NCI-H128 (cell line): ENCODE measurements around the gene LHPP.

ENCODE experiments used
- DNase-seq: peaks from one replicate; lab custom pipeline; 2025; ENCODE audit not compliant: unreplicated experiment; lab: John Stamatoyannopoulos, UW

Gene LHPP

DNA sequence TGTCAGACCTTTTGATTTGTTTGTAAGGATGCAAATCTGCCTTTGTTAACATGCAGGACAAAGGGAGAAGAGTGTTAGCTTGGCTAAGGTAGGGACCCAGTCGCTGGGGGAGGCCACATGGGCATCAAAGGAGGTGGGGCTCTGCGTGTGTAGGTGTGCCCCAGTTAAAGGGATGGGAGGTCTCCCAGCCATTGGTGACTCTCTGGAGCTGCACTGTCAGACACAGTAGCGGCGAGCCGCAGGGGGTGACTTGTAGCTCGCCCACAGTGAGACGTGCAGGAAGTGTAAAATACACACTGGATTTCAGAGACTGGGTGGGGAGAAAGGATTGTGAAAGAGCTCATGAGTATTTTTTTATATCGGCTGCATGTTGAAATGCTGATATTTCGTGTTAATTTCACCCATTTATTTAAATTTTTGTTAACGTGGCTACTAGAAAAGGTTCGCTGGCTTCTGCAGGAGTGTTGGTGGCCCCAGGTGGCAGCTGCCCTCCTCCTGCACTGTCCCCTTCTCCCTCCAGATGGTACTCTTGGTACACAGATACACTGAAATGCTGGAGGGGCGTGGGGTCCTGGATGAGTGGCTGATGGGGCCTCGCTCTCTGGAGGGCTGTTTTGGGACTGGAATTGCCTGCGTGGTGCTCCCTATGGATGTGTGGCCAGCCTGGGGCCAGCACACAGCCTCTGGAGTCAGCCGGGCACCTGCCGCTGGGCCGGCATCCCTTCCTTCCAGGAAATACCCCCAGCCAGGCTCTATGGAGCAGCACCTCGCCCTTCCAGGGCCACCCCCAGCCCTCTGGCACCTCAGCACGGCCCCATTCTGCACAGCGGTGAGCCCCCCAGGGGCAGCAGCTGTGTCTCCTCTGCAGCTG lies 59.2 kb downstream of the LHPP start:
- DNase-seq = no peak

DNA sequence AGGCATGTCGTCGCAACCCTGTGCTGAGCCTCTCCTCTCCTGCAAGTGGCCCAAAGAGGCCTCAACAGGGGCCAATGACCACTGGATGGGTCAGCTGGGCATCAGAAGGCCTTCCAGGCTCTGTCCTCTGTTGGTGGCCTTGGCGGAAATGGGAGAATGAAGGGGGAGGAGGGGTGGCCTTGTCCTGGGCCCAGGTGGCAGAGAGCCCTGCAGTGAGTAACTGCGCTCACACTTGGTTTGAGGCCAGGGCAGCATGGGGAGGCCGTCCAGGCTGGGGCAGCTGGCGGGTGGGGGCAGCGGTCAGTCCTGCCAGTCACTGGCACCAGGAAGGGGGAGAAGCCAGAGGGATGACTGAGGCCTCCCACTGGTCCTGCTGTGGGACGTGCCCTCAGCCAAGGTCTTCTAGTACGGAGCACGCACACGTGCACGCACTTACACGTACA lies 59.8 kb downstream of the LHPP start:
- no peak for DNase-seq

DNA sequence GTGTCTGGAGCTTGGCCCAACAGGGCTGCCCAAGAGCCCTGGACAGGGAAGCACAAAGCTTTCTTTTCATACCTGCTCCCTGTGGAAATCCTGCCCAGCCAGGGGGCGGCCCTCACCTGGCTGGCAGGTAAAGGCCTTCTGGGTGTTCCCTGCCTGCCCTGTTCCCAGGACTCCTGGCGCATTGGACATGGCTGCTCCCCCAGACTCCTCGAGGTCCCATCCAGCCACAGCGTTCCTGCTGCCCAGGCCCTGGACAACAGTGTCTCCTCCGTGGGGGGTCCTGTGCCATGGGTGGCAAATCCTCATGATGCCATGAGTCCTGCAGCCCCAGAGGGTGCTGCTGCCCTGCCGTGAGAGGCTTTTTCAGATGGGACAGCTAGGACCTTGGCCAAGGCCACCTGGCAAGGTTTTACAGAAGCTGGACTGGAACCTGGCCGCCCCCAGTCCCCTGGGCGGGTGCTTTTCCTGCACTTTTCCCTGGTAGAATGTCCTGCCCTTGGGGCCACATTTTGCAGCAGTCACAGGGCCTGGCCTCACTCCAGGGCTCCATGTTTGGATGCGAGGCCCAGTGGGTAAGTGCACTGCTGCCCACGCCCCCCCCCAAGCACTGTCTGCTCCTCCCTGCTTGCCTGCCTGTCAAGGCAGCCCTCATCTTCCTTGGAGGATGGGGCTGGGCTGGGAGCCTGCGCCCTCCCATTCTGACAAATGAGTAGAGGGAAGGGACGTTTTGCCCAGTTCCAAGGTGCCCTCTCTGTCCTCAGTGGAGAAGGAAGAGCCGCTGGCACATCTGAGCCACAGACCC lies 60.7 kb downstream of the LHPP start:
- DNase-seq = no peak

DNA sequence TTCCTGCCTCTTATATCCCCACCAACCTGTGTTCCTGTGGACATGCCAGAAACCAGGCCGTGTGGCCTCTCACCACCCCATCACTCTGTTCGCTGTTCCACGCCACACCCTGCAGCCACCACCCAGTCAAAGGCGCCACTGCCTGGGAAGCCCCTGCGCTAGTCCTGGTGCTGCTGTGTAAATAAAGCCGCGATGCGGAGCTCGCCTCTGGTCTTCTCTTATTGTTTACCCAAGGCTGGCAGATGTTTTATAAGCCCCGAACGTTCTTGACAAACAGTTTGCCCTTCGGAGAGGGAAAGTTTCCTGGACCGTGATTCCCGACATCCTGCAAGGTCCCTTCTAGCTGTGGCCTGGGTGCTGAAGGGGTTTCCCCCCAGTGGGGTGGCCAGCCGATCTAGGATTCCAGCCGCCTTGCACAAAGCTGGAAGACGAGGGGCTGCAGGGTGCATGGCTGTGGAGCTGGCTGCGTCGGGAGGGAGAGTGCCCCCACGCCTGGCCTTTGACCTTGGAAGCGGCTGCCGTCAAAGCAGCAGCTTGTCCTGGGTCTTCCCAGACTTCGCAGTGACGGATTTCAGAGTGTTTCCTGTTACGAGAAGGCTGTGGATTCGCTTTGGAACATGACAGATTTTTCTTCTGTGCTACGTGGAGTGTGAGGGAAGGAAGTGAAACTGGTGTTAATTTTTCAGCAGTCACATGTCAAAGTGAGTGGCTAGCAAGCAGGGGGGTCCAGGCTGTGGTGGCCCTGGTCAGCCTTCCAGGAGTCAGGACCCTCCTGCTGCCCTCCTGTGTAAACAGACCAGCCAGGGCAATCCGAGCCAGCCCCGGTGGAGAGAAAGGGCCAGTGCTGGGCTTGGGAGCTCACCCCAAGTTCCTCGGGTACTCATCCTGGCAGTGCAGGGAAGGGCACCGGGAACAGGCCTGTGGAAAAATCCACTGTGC lies 61.6 kb downstream of the LHPP start:
- no peak for DNase-seq

DNA sequence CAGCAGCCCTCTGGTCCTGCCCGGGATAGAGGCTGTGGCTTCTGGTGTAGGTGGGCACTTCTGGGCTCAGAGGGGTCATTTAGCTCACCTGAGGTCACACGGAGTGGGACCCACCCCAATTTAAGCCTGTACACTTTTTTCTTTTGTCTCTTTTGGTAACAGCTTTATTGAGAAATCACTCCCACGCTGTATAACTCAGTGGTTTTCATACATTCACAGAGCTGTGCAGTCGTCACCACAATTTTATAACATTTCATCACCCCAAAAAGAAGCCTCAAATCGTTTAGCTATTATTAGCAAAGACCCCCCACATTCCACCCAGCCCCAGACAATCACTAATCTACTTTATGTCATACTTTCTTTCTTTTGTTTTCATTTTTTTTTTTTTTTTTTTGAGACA lies 62.3 kb downstream of the LHPP start:
- no peak for DNase-seq

DNA sequence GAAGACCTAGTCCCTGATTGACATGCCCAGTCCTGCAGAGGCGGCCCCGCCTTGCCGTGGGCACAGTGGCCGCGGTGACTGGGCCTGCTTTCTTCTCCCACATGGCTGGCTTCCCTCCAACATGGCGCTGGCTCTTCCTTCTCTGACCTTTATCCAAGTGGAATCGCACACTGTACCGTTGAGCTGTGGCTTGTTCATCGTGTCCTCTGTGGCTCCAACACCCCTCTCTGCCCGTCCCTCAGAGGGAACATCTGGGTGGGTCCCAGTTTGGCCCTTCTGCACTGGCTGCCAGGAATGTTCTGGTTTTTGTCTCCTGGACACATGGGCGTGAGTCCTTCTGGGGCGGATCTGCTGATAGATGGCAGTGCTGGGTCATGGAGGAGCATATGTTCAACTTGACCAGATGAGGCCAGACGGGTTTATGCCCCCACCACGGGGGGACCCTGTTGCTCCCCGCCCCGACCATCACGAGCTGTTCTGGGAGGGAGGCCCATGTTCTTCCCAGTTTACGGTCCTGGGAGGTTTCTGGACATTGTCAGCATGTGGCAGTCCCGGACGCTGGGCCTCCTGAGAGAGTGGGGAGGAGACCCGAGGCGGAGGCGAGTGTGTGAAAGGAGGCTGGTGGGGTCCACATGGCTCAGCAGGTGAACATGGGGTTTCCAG lies 63.5 kb downstream of the LHPP start:
- DNase-seq = no peak

DNA sequence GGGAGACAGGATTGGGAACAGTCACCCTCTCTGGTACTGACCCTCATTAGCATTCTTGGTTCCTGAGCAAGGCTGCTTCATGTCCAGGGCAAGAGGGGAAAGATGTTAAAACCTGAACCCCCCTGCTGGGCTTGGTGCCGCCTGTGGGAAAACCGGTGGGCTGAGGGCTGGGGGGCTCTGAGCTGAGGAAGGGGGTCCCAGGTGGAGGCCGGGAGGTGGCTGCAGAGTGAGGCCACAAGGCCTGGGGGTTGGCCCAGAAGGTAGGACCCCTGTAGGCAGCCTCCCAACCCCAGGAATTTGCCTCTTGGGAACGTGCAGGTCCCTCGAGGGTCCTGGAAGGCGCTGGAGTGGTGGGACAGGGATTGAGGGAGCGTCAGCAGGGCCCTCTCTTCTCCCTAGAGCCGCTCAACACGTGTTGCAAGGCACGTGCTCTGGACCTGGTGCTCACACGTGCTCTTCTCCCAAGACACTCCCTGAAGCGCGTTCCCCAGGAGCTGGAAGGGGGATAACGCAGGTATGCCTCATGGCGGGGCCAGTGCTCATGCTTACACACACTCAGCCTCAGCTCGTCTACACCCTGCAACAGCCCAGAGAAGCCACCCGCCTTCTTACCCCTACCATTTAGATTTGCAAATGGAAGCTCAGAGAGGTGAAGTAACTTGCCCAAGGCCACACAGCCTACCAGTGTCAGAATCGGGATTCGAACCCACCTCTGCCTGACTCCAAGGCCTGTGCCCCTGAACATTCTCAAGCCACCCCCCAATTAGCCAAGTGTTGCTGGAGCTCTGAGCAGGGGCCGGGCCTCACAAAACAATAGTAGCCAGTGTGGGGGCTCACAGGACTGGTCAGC lies 64.4 kb downstream of the LHPP start:
- no peak for DNase-seq

DNA sequence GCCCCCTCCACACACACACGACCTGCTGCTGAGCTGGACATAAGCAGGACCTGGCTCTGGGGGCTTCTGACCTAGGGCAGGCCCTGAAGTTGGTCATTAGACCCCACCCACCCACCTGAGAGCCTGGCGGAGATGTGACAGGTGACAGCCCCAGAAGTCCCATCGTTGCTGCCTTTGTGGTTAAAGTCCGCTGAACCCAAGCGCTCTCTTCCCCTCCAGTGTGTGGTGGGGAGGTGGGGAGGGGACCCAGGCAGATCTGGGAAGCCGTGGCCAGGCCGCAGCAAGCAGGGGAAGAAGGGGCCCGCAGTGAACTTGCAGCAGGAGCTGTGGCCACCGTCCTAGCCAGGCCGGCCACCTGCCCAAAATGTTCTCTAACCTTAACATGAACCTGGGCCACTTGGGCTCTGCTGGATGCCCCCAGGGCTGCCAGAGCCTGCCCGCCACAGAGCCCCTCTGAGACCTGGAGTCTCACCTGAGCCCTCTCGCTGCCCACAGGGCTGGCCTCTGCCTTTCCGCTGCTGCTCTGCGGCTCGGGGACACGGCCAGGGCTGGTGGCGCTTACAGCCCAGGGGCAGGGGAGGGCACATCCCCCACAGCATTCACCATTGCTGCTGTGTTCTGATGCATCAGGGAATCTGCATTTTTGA lies 65.1 kb downstream of the LHPP start:
- no peak for DNase-seq

DNA sequence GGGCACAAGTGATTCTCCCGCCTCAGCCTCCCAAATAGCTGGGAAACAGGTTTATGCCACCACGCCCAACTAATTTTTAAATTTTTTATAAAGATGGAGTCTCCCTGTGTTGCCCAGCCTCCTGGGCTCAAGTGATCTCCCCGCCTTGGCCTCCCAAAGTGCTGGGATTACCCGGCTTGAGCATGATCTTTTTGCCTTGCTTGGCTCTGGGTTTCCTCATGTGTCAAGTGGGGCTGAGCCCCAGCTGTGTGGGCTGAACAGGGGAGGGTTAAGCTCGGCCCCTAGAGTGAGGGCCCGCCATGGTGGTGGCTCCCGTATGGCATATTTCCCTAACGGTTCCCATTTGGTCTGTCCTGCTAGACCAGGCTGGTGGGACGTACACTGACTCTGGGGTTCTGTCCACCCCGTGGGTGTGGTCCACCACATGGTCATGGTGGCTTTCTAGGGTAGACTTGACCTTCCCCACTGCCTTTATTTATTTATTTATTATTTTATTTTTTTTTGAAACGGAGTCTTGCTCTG lies 66.3 kb downstream of the LHPP start:
- no peak for DNase-seq

DNA sequence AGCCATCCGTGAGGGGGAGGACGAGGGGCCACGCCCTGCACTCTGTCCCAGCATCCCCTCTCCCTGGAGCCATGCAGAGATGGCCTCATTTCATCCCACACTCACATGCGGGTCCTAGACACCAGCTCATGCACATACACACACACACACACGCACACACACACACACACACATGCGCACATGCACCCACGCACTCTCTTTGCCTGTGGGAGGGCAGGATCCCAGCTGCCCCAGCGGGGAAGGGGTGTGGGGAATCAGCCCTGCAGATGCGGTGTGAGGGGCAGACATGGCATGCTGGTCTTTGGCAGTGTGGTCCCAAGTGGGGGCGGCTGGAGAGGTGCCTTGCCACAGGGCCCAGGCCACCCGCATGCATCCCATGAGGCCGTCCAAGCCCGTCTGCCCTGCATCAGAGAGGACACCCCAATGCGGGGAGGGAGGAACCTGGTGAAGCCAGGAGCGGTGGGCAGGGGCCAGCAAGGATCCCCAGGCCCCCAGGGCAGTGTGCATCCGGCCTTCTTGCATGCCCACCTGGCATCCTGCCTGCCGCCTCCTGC lies 68.1 kb downstream of the LHPP start:
- DNase-seq = no peak

DNA sequence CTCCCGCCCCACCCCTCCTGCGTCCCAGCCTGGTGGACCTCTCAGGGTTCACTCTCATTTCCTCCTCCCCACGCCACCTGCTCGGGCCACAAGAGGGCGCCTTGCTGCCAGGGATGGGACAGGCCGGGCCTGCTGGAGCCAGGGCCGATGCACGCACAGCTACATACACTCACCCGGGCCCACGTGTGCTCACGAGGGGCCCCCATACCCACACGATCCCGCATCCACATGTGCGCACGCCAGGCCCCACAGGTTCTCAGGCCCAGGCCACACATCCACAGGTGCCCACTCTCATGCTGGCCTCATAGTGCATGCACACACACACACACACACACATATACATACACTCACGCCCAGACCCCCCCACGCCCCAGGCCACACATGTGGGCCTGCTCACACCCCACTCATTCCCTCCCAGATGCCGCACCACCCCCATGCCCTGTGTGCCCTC lies 68.6 kb downstream of the LHPP start:
- peak; percentile 6 for DNase-seq

DNA sequence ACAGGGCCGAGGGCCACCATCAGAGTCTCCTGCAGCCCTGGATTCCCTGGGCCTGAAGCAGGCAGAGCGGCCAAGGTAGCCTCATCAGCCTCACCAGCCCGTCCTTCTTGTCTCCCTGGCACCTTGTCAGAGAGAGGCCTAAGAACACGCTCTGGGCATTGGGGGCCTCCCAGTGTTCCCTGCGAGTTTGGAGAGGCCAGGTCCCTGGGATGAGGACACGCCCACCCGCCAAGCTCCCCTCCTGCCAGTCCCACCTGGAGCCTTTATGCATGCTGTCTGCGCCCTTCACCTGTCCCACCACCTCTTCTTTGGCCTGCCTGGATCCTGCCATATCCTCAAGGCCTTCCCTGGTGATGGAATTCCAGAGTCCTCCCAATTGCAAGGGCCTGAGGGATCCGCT lies 69.2 kb downstream of the LHPP start:
- no peak for DNase-seq

DNA sequence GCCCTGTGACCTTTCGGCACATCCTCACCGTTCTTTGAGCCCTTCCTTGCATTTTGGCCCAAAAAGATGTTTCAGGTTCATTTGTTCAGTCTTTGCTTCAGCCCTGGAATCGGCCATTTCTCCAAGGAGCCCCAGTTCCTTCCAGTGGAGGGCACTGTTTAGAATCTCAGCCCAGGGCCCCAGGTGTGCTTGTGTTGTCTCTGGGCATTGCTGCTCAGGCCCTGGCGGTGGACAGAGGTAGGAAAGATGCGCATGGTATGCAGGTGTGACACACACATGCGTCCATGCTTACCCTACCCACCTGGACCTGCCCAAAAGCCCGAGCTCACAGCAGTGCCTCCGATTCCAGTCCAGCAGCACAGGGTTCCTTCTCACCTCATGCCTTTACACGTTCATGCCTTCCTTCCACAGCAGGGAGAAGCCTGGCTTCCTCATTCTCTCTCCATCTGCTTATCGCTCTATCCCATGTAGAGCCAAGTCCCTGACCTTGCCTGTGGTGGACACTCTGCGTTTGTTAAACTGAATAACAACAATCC lies 70.6 kb downstream of the LHPP start:
- no peak for DNase-seq

DNA sequence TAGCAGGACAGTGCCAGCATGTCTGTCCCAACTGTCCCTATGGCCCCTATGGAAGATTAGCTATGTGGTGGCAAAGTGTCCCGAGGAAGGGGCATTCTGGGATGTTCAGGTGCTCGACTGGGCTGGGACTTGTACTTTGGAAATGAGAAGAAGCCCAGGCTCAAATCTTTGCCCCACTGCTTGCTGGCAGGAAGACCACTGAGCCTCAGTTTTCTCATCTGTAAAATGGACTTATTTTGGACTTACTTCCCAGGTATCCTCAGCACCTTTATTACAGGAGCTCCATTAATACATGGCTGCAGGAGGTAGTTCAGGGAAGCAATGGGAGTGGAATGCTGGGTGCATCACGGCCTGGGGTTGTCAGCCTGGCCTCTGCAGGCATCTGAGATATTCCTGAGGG lies 71.2 kb downstream of the LHPP start:
- DNase-seq = no peak

DNA sequence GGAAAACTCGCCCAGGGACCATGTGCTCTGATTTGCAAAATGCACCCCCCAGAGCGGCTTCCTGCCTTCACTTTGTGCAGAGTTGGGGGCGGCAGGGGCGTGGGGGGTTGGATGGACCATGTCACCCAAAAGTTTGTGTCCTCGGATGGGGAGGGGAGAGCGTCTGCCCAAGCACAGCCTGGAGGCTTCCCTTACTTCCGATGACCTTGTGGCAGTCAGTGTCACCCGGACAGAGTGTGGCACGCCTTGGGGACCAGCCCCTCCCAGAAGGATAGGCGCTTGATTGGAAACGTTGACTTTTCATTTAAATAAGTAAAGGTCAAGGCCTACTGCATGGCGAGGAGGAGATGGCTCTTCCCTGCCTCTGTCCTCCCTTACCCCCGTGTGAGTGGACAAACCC lies 71.6 kb downstream of the LHPP start:
- DNase-seq = no peak

DNA sequence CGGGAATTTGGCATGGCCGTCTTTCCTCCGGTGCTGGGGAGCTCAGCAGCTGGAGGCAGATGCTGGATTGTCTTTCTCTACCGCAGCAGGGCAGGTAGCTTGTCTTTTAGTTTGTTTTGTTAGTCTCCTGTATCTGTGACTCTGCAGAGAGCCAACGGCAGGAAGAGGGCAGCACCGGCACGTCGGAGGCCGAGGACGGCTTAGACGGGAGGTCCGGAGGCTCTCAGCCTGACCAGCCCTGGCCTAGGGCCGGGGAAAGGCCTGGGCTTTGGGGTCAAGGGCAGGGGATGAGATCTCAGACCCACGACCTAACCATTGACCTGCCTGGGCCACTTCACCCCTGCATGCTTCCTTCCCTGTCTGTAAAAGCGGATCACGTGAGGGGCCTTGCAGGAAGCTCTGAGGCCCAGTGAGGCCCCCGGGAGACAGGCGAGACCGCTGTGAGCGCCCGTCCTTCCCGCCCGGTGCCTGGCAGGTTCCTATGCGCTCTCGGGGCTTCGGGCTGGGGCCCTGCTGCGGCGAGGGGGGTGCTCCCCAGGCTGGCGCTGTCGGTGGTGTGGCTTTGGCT lies 72.7 kb downstream of the LHPP start:
- no peak for DNase-seq

DNA sequence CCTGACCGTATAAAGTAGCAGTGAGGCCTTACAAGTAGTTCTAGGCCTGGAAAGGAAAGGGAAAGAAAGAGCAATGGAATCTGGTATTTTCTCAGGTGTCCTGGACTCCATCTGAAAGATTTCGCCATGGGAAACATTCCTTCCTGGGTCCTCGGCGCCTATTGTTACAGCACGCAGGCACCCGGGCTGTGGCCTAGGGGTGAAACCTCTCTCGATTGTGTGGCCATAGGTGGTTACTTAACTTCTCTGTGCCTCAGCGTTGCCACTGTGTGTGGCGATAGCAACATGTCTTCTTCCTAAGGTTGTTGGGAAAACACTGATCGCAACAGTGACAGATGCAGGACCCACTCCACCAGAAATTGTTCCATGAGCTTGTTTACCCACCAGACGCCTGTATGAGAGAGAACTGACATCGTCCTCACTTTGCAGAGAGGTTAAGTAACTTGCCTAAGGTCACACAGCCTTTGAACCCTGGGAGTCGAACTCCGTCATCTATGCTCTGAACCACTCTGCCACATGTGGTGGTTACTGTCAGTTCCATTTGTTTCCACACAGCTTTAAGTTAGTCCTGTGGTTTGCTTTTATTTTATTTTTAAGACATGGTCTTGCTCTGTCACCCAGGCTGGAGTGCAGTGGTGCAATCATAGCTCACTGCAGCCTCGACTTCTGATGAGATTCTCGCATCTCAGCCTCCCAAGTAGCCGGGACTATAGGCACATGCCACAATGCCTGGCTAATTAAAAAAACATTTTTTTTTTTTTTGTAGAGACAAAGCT lies 73.4 kb downstream of the LHPP start:
- DNase-seq = no peak
